Activated T-cell treated with anti-CD3 and anti-CD28 coated beads for 48 hours (primary cell): Measurements from ENCODE around the gene OR4K17.
"Not testable (repeated sequence)": the region's sequence is repeated elsewhere in the genome, so short reads cannot be mapped to it uniquely, and the experiment has no call there.

Experiments
- DNase-seq: peaks from one replicate; pipeline ENCODE4 v3.0.0-alpha.2; 2020; ENCODE audit warnings: low read depth

Gene OR4K17, protein sequence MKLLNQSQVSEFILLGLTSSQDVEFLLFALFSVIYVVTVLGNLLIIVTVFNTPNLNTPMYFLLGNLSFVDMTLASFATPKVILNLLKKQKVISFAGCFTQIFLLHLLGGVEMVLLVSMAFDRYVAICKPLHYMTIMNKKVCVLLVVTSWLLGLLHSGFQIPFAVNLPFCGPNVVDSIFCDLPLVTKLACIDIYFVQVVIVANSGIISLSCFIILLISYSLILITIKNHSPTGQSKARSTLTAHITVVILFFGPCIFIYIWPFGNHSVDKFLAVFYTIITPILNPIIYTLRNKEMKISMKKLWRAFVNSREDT

DNA sequence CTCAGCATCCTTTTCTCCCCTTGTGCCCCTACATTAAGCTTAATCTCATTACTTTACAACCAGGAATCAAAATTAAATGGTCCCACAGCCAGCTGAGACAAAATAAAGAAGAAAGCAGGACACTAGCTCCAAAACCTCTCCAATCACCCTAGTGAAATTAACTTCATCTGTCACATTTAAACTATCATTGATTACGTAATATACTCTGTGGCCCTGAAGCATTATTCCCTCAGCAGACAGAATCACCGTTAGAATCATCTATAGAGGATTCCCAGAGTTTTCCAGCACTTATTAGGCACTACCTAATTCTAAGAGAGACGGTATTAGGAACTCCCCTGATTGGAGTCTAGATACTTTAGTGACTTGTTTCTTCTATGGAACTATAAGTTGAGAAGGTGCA, at the start of gene OR4K17:
OR4K17 (plus strand) TSS at position 302 of the 400 bp plus-strand sequence. CDS start 6,761 bp downstream, outside the sequence.
- DNase-seq: no peak

DNA sequence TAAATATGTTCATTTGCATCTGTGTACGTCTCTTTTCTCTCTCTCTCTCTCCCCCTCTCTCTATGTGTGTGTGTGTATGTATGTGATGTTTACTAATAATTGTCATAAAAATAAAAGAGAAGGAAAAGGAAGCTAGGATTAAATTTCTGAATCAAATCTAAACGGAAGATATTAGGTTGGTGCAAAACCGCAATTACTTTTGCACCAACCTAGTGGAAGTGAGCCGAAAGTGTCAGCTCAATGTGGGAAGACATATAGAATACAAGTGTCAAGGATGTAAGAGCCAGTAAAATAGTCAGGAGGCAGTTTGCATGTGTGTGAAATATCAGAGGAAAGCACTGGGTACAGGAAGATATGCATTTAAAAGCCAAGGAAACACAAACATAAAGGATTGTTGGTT, 18.5 kb upstream of the OR4K17 start:
- DNase-seq: no peak

DNA sequence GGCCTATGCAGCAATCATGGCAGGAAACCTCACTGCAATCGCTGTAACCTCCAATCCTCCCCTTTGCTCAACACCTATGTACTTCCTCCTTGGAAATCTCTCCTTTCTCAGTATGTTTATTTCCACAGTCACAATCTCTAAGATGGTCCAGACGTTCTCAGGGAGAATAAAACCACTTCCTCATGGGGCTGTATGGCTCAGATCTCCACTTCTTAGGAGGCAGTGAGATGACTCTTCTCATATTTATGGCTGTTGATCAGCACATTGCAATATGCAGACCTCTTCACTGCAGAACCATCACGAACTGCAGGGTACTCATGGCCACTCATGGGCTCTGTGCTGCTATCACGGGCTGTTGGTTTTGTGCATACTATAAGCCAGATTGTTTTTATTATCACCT, 17.1 kb upstream of the OR4K17 start:
- DNase-seq: no peak

DNA sequence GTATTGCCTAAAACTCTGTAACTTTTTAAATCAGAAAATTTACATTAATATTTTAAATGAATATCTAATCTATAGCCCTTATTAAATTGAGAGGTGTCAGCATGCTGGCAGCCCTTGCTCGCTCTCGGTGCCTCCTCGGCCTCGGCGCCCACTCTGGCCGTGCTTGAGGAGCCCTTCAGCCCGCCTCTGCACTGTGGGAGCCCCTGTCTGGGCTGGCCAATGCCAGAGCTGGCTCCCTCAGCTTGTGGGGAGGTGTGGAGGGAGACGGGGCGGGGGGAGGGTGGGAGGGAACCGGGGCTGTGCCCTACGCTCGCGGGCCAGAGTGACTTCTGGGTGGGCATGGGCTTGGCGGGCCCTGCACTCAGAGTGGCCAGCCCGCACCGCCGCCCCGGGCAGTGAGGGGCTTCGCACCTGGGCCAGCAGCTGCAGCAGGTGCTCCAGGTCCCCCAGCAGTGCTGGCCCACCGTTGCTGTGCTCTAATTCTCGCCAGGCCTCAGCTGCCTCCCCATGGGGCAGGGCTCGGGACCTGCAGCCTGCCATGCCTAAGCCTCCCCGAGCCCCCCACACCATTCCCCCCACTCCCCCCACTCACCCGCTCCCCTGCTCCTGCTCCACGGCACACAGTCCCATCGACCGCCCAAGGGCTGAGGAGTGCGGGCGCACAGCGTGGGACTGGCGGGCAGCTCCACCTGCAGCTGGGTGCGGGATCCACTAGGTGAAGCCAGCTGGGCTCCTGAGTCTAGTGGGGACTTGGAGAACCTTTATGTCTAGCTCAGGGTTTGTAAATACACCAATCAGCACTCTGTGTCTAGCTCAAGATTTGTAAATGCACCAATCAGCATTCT, 11.4 kb upstream of the OR4K17 start:
- not testable (repeated sequence) for DNase-seq

DNA sequence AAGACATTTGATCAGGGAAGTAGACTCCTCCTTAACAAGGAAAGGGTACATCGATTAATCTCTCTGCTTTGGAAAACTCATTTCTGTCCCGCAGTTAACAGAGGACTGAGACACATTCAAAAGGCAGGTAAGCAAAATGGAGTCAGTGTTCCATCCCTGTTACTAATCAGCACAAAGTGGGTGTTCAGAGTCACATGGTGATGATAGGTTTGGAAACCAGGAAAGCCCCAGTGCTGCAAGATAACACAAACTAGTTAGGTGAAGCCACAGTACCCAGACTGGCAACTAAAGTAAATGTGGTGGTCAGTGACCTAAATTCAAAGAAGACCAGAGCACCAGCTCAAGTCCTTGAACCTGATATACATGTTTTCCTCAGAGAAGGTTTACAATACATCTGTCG, 1.8 kb downstream of the OR4K17 start:
- no peak for DNase-seq

DNA sequence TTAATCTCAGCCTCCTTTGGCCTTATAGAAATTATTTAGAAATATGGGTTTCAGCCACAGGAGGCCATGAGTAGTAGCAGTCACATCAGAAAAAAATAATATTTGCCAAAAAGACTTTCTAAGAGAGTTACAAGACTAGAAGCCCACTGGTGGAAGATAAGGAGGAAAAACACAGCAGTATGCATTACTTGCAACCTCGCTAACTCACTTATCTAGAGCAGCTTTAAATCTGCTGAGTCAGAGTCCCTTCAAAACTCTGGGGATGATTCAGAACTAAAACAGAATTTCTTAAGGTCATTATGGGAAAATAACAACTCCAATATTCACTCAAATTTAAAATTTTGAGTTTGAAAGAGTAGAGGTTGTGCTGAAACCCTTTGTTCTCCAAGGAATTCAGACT, 6.2 kb downstream of the OR4K17 start:
- DNase-seq: no peak

DNA sequence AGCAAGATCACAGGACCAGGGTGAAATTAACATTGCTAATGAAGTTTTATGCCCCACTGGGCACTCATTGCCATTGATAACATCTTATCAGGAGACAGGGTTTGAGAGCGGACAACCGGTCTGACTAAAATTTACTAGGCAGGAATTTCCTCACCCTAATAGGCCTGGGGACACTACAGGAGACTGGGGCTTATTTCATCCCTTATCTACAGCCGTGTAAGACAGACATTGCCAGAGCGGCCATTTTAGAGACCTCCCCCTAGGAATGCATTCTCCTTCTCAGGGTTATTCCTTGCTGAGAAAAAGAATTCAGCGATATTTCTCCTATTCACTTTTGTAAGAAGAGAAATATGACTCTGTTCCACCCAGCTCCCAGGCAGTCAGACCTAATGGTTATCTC, 8.3 kb downstream of the OR4K17 start:
- no peak for DNase-seq

DNA sequence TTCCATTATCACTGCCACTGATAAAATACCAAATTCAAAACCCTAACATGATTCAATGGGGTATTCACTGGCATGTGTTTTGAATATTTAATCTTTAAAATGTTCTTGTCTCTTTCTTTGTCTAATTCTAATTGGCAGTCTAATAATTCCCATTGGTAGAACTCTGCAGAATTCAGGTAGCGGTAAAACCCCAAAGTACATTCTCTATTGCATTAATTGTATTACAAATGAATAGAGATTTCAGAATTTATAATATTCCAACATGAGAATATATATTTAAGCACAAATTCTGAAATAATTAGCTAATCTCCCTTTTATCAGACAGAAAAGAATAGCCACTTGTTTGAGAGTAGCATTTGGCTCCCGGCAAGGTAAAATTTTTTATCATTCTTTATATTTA, 28.0 kb downstream of the OR4K17 start, which contains the start of gene OR4N5:
OR4N5 (plus strand) TSS at position 301 of the 400 bp plus-strand sequence. CDS start 4,916 bp downstream, outside the sequence.
- no peak for DNase-seq

DNA sequence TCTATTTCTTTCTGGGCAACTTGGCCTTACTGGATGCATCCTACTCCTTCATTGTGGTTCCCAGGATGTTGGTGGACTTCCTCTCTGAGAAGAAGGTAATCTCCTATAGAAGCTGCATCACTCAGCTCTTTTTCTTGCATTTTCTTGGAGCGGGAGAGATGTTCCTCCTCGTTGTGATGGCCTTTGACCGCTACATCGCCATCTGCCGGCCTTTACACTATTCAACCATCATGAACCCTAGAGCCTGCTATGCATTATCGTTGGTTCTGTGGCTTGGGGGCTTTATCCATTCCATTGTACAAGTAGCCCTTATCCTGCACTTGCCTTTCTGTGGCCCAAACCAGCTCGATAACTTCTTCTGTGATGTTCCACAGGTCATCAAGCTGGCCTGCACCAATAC, 33.4 kb downstream of the OR4K17 start:
- no peak for DNase-seq

DNA sequence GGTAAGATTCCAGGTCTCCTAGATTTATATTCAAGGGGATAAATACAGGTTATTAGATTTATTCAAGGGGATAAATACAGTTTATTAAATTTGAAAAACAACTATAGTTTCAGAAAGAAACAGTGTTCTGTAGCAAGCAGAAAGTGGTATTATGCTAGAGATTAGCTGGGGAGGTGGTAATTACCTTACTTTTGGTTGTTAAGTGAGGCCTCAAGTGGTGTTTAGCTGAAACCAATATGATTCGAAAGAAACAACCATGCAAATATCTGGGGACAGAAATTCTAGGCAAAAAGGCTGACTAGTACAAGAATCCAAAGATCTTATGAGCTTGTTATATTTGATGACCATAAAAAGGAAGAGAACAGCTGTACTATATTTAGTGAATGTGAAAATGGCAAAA, 34.3 kb downstream of the OR4K17 start:
- DNase-seq: no peak

DNA sequence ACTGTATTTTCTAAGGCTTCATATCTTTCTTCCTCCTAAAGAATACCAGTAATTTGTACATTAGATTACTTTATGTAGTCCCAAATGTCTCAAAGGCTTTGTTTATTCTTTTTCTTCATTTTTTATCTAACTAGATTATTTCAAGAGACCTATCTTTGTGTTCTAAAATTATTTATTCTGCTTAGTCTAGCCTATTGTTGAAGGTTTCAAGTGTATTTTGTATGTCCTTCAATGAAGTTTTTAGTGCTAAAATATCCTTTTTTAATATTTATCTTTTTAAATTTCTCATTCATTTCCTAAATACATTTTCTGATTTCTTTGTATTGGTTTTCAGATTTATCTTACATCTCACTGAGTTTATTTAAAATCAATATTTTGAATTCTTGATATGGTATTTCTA, 53.9 kb downstream of the OR4K17 start:
- no peak for DNase-seq

DNA sequence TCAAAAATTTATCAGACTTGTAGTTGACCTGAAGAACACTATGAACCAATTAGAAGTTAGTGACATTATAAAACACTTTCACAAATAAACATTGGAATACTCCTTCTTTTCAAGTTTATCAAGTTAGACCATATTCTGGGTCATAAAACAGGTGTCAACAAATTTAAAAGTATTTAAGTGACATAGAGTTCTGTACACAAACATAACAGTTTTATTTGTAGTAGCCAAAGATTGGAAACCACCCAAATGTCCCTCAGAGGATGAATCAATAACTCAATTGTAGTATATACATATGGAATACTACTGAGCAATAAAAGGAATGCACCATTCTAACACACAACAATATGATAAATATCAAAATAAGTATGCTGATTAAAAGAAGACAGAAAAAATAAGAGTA, 56.6 kb downstream of the OR4K17 start:
- no peak for DNase-seq

DNA sequence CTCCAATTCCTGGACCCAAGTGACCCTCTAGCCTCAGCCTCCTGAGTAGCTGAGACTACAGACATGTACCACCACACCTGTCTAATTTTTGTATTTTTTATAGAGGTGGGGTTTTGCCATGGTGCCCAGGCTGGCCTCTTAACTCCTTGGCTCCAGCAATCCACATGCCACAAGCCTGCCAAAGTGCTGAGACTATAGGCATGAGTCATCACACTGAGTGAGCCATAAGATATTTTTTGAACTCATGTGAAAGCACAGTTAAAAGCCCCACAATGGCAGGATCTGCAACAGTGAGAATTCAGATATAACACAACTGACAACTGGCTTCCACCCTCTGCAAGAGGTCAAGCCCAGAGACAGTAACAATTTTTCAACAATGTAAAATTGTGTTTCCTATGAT, 59.3 kb downstream of the OR4K17 start:
- not testable (repeated sequence) for DNase-seq
